ENCODE measurements around the gene PTPDC1. TPM values are rescaled to one million over a fixed set of nuclear protein-coding genes. Genes with fewer than 3 reads are reported as not detected.

Gene PTPDC1, protein sequence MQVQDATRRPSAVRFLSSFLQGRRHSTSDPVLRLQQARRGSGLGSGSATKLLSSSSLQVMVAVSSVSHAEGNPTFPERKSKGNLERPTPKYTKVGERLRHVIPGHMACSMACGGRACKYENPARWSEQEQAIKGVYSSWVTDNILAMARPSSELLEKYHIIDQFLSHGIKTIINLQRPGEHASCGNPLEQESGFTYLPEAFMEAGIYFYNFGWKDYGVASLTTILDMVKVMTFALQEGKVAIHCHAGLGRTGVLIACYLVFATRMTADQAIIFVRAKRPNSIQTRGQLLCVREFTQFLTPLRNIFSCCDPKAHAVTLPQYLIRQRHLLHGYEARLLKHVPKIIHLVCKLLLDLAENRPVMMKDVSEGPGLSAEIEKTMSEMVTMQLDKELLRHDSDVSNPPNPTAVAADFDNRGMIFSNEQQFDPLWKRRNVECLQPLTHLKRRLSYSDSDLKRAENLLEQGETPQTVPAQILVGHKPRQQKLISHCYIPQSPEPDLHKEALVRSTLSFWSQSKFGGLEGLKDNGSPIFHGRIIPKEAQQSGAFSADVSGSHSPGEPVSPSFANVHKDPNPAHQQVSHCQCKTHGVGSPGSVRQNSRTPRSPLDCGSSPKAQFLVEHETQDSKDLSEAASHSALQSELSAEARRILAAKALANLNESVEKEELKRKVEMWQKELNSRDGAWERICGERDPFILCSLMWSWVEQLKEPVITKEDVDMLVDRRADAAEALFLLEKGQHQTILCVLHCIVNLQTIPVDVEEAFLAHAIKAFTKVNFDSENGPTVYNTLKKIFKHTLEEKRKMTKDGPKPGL
- 2.8 and 3.3 TPM in 2 replicates for total RNA-seq (2014; rRNA removed; shearing (Covaris generic))

DNA sequence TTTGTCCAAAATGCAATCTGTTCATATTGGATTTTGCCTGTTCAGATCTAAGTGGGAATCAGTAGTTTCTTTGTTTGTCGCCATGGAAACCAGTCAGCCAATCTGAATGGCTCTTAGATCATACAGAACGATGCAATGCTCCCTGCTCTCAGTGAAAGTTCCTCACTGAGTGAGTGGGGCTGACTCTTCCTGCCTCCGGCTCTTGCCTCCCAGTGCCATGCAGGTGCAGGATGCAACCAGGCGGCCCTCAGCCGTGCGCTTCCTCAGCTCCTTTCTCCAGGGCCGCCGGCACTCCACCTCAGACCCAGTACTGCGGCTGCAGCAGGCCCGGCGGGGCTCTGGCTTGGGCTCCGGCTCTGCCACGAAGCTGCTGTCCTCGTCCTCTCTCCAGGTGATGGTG lies at the start of gene PTPDC1:
Gene PTPDC1, plus strand, starts transcription at position 151 of the 400 bp plus-strand sequence. Its CDS starts 67 bp downstream, at position 218.
- DNase-seq (ENCODE audit: low spot score): peak; percentile 33

DNA sequence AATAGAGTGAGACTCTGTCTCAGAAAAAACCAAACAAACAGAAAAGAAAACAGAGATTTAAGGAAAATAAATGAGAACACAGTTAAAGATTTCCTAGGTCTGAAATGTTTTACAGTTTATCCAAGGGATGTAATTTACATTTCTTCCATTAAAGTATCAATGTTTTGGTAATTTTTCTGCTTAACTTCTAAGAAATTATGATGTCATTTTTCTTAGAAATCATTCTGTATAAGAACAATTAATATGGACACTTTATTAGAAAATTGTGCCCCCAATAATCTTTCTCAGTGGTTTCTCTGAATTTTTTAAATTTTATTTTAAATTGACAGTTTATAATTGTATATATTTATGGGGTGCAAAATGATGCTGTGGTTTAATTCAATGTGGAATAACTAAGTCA lies 49.8 kb upstream of the PTPDC1 start:
- DNase-seq (ENCODE audit: low spot score): no peak

DNA sequence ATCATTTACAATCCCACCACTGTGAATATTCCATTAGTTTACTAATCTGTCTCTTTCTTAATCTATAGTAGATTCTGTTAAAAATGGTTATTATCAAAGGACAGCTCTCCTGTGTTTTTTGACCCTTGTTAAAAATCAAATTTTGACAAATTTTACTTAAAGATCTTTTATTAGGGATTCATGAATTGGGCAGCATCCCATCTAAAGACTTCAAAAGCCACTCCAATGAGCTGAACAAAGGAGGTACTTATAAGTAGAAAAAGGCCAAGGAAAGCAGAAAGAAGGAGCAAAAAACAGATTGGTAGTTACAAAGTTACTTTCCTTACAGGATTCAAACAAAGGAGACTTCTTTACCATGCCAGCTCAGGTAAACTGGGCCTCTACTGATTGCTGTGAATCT lies 44.5 kb upstream of the PTPDC1 start:
- DNase-seq (ENCODE audit: low spot score): no peak

DNA sequence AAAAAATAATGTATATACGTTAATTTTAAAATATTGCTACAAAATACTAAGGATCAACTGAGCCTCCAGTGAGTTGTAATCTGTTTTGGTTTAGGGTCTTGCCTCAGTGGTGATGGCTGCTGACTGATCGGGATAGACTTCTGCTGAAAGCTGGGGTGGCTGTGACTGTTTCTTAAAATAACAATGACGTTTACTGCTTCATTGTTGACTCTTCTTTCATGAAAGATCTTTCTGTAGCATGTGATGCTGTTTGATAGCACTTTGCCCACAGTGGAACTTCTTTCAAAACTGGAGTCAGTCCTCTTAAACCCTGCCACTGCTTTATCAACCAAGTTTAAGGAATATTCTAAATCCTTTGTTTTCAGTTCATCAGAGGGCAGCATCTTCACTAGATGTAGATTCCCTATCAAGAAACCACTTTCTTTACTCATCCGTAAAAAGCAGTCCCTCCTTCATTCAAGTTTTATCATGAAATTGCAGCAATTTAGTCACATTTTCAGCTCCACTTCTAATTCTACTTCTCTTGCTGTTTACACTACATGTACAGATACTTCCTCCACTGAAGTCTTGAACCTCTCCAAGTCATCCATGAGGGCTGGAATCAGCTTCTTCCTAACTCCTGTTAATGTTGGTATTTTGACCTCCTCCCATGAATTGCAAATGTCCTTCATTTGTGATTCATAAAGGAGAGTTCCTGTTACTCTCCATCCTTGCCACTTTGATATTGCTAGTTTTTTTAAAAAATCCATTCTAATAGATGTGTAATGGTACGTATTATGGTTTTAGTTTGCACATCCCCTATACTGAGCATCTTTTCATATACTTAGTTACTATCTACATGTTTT lies 41.5 kb upstream of the PTPDC1 start:
- DNase-seq (ENCODE audit: low spot score): no peak

DNA sequence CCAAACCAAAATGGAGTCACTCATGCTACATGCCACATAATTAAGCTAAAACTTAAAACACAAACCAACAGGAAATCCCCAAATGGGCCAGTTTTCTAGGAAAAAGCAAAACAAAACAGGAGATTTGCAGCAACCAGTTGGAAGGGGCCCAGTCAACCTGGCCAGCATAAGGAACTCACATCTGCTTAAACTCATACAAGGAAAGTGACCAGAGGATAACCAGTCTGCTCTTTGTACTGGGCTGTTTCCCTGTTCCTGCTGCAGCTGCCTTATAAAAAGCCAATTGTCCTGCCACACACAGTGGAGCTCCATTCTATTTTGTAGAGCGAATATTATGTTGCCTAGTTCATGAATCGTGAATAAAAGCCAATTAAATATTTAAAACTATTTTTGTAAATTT lies 29.5 kb upstream of the PTPDC1 start:
- DNase-seq (ENCODE audit: low spot score): no peak

DNA sequence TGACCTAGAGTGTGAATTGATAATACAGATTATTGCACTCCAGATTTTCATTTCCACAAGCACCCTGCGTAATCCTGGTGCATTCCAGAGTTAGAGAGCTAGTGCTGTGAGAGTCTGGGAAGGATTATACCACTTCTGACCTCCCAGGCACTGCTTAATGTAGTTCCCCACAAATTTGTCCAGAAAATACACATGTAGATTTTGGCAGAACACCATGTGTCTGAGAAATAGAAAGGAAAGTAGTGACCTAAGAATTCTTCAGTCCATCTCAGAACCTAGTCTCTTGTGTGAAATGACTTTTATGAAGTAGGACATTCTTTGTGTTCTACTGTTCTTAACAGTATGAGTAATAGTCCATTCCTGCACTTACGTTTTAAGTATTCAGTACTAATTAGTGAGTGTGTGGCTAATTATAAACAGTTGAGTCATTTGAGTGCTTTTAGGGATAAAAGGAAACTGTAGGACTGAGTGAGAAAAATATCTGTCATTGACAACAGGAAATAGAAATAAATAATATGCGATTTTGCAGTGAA lies 27.8 kb upstream of the PTPDC1 start:
- DNase-seq (ENCODE audit: low spot score): no peak

DNA sequence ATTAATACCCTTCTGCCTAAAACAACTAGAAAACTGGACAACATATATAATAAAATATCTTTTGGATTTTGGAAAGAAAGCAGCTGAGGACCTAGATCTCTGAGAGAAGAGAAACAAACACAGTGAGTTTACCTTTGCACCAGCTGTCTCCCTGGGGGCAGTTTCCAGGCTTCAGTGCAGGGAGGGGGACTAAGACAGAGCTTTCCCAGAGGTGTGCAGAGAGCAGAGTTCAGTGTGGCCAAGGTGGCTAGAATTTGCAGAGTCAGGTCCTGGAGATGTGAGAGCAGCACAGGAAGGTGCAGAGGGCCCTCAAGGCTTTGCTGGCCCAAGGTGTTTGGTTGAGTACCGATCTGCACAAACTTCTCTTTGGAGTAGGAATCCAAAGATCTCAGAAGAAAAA lies 26.3 kb upstream of the PTPDC1 start:
- no peak for DNase-seq (ENCODE audit: low spot score)

DNA sequence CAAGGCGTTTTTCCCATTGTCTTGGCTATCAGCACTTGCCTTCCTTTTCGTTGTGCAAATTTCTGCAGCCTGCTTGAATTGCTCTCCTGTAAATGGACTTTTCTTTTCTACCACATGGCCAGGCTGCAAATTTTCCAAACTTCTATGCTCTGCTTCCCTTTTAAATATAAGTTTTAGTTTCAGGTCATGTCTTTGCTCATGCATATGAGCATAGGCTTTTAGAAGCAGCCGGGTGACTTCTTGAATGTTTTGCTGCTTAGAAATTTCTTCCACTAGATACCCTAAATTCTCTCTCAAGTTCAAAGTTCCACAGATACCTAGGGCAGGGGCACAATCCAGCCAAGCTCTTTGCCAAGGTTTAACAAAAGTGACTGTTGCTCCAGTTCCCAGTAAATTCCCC lies 22.4 kb upstream of the PTPDC1 start:
- no peak for DNase-seq (ENCODE audit: low spot score)

DNA sequence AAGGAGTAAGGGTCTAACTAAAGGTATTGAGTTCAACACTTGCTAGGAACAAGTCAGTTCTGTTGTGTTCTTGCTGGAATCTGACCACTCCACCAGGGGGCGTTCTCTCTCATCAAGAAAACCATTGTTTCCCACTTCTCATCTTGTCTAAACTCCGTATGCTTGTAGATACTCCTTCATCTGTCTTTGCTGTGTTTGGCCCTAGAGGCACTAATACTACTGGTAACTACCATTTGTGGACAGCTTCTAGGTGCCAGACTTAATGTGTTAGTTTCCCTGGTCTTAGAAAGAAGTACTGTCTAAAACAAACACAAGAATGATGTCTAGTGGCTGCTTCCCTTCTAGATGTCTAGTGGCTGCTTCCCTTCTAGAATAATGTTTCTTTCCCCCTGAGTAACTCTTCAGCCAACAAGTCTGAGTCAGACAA lies 18.7 kb upstream of the PTPDC1 start:
- peak; percentile 59 for DNase-seq (ENCODE audit: low spot score)

DNA sequence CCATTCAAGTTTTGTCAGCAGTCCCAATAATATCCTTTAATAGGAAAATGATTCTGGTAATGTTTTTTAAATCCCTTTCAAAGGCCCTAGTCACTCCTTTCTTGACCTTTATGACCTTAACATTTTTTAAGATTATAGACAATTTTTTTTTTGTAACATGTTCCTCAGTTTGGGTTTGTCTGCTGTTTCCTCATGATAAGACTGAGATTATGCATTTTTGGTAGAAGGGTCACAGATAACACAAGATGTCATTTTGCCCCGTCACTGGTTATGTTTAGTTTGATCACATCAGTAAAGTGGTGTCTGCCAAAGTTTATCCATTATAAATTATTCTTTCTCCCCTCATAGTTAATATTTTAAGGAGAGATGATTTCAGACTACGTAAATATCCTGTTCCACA lies 16.0 kb upstream of the PTPDC1 start:
- DNase-seq (ENCODE audit: low spot score): no peak

DNA sequence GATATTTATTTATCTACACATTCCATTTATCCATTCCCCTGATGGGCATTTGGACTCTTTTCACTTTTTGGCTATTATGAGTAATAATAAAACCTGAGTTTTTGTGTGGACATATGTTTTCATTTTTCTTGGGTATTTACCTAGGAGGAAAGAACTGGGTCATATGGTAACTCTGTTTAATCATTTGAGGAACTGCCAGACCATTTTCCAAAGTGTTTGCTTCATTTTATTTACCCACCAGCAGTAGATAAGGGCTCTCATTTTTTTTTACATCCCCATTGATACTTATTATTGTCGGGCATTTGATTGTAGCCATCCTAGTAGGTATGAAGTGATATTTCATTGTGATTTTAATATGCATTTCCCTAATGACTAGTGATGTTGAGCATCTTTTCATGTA lies 7.7 kb upstream of the PTPDC1 start:
- DNase-seq (ENCODE audit: low spot score): no peak

DNA sequence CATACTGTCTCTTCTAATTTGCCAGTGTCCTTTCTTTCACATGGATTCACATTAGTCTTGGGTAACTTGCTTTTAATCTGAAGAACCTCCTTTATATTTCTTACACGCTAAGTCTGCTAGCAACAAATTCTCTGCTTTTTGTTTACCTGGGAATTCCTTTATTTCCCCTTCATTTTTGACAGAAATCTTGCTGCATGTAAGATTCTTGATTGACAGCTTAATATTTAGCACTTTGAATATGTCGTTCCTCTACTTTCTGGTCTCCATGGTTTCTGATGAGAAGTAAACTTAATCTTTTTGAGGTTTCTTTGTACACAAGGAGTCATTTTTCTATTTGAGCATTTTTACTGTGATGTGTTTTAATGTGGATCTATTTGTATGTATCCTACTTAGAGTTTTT lies 6.2 kb upstream of the PTPDC1 start:
- no peak for DNase-seq (ENCODE audit: low spot score)

DNA sequence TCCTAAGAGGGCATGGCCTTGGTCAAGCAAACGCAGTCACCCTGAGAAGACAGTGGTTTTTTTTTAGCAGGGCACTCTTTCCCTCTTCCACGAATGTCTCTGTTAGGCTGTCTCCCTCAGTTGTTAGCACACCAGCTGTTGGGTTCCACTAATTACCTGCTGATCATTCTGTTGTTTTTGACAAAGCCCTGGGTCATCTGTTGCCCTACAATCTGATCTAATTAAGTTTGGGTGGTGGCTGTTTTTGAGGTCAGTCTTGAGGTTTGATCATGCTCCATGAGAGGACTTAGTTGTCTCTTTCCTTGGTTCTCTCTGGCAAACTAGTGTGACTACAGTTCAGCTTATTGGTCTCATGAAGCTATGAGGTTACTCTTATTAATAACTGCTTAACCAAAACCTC lies 5.0 kb upstream of the PTPDC1 start:
- DNase-seq (ENCODE audit: low spot score): no peak

DNA sequence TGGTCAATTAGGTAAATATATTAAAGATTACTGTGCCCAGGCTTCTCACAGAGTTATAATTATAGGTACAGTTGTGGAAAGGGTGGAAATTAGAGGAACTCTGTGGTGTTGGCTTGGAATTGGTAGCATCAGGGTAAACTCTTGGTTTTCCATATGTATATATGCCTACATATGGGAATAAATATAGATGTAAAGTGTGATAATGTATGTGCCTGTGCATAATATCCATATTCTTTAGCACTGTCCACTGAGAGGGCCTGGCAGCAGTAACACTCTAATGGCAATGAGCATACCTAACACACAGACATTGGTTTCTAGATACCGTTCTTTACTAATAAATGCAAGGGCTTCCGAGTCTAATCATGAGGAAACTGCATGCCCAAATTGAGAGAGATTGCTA lies 4.0 kb upstream of the PTPDC1 start:
- no peak for DNase-seq (ENCODE audit: low spot score)

DNA sequence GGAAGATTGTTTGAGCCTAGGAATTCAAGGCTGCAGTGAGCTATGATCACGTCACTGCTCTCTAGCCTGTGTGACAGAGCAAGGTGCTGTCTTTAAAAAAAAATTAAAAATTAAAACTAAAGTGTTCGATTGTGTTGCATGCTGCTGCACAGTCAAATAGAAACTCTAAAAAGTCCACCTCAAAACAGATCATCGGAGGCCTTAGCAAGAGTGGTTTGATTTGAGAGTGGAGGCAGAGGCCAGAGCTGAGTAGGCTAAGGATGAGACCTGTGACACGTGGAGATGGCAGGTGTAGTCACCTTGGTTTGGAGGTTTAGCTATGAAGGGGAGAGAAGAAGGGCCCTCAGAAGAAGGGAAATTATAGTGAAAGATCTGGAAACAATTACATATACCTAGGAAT lies 2.8 kb upstream of the PTPDC1 start:
- DNase-seq (ENCODE audit: low spot score): no peak

DNA sequence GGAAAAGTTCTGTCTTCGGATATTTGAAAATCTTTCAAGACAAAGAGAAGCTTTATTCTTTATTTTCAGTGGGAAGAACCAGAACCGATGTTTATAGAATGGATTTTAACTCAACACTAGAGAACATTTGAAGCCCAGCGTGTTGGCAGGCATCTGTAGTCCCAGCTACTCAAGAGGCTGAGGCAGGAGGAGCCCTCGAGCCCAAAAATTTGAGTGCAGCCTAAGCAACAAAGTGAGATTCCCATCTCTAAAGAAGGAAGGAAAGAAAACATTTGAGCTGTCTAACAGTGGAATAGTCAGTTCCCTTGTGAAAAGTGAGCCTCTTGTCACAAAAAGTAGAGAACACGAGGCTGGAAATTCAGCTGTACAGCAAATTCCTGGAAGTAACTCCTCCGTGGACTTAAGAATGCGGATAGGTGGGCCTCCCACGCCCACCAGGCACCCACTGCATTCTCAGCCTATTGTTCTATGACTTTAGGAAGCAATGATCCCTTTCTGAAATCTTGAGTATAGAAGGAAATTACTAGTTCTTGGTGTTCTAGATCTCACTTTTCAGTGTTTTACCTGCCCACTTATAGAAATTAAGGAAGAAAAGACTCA lies 2.3 kb upstream of the PTPDC1 start:
- no peak for DNase-seq (ENCODE audit: low spot score)

DNA sequence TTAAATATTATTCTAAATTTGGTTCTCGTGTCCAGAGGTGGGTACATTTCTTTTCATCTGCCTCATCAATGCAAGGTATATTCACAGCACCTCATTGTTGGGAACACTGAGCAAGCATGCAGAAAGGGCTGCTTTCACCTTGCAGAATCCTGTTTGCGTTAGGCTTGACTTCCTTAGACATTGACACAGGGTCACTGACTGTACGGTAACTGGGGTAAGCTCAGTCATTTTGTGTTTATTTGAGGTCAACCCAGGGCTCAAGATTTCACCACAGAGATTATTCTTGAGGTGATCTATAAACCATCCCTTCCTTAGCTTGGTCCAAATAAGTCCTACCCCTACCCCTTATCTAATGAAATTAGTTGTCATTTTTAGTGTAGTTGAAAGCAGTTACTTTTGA lies 1.7 kb upstream of the PTPDC1 start:
- no peak for DNase-seq (ENCODE audit: low spot score)

DNA sequence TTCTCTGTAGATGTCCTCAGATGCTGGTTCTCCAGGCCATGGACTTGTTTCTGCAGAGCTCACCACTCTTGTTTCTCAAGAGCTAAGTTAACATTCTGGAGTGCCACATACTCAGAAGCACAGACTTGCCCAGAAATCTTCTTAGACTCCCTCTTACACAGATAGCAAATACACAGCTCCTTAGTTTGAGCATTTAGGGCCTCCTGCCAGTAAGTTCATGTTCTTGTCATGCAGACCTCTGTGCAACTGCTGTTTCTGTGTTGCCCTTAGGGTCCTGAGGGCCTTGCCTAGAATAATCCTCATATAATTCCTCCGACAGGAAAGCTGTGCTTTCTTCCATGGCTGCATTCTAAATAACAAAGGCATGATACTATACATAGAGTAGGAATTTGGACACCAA lies 1.3 kb upstream of the PTPDC1 start:
- DNase-seq (ENCODE audit: low spot score): no peak

DNA sequence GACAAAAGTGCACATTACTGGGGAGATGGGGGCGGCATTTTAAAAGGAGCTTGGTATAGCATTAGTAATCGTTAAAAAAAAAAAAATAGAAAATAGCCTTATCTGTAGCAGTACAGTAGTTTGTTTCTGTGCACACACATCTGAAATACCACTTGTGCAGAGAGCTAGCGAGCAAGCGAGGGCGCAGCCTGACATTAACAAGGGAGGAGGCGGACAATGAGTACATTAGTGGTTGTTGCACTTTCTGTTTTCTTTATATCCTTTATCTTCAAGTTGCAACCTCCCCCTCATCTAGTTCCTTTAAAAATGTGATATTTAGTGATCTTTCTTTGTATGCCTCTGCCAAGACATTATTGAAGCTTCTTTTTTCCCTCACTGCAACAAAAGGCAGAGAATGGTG lies 880 bp upstream of the PTPDC1 start:
- DNase-seq (ENCODE audit: low spot score): no peak

DNA sequence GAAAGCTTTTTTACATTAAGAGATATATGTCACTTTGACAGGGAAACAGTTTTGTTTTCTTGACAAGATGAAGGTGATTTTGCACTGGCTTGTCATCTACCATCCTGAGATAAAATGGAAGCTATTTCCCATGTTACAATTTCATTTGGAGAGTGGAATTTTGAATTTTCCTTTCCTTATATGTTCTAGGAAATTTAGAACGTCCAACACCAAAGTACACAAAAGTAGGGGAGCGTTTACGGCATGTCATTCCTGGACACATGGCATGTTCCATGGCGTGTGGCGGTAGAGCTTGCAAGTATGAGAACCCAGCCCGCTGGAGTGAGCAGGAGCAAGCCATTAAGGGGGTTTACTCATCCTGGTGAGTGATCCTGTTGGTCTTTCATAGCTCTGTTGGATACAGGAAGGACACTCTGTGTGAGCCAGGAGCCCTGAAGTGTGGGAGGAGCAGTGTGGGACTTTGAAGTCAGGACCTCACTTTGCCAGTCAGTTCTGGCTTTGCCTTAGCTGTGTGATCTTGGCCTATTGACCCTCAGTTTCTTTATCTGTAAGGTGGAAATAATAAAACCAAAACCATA lies 887 bp downstream of the PTPDC1 start:
- DNase-seq (ENCODE audit: low spot score): no peak
